Ureter (tissue), 1 donor: ENCODE measurements around the gene C1orf174. TPM values are rescaled to one million over a fixed set of nuclear protein-coding genes. Genes with fewer than 3 reads are reported as not detected.

Source experiments
- DNase-seq: peaks from one replicate; pipeline ENCODE4 v3.0.0-alpha.2; 2020; ENCODE audit warnings: low spot score
- total RNA-seq: library from RNA; stranded (reverse); gene quantifications from one replicate; pipeline ENCODE4 v1.2.4, GENCODE V29; 2023
- donor health status: DM: yes; HTN: yes; CAD: no.

C1orf174 gene
- total RNA-seq, 1 donor from 2014 or later: 23.2 TPM

DNA sequence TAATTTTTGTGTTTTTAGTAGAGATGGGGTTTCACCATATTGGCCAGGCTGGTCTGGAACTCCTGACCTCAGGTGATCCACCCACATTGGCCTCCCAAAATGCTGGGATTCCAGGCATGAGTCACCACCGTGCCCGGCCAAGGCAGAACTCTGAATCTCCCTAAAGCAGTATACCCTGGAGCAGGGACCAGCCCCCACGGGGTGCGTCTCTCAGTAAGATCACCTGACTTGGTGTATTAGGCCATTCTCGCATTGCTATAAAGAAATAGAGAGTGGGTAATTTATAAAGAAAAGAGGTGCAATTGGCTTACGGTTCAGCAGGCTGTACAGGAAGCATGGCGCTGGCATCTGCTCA, 28.6 kb downstream of the C1orf174 start:
- DNase-seq: no peak

DNA sequence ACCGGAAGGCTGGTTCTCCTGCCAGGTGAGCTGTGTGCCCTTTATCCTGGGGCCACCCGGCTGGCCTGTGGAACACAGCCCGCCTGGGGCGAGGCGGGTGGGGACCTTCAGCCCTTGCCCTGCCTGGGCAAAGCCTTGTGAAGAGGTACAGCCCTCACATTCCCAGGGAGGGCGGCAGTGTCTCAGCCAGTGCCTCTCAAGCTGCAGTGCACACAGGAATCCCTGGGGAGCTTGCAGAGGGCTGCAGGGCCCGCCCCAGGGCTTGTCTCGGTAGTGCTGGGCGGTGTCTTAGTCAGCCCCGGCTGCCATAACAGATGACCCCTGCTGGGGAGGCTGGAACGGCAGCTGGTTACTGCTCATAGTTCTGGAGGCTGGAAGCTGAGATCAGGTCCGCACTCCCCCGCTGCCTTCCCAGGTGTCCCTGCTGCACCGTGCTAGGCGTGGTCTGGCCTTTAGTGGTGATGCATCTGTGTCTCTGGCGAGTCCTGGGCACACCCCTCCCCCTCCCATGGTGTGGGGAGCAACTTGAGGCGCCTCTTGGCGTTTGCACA, 30.2 kb downstream of the C1orf174 start:
- no peak for DNase-seq

DNA sequence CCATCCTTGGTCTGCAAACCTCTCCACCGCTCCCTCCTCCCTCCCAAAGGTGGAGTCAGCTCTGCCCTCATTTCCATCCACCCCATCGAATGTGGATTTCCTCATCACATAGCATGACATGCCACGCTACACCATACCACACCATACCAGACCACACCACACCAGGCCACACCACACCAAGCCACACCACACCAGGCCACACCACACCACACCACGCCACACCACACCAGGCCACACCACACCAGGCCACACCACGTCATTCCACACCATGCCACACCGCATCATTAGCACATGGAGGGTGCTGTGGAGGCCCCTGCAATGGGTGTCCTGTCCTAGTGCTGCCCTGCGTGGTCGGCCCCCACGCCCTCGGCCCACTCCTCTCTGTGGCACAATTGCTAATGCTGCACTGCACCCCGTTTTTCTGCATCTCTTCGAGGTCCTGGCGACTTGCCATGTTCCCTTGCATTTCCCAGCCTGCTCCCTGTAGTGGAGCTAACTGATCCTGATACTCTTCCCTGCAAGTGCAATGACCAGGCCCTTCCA, 31.5 kb downstream of the C1orf174 start:
- DNase-seq: no peak

DNA sequence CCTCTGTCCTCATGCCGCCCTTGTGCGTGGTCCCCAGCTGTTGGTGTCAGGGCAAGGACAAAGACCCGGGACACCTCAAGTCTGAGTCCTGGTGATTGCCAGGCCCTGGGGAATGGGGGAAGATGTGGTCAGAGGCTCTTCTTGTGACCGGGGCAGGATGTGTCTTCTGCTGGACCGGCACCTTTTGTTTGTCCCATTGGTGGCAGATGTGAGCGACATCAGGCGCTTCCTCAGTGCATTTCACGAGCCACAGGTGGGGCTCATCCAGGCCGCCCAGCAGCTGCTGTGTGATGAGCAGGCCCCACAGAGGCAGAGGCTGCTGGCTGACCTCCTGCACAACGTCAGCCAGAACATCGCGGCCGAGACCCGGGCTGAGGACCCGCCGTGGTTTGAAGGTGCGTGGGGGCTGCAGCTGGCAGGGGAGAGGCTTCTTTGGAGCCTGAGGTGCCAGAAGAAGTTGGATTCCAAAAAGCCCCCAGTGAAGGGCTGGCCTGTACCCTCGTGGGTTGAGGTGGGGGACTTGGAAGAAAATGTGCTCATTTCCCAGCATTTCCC, 34.4 kb downstream of the C1orf174 start:
- DNase-seq: no peak

DNA sequence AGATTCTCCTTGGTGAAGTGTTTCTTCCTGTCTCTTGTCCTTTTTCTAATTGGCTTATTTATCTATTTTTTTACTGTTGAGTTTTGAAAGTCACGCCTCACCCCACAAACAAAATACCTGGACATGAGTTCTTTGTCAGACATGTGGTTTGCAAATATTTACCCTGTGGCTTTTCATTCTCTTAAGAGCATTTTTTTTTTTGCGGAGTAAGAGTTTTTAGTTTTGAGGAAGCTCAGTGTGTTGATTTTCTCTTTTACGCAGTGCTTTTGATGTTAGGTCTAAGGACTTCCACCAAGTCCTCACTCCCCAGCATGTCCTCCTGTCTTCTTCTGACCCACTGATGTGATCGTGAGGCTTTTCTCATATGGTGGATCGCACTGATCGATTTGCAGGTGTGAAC, 35.2 kb downstream of the C1orf174 start:
- DNase-seq: no peak

DNA sequence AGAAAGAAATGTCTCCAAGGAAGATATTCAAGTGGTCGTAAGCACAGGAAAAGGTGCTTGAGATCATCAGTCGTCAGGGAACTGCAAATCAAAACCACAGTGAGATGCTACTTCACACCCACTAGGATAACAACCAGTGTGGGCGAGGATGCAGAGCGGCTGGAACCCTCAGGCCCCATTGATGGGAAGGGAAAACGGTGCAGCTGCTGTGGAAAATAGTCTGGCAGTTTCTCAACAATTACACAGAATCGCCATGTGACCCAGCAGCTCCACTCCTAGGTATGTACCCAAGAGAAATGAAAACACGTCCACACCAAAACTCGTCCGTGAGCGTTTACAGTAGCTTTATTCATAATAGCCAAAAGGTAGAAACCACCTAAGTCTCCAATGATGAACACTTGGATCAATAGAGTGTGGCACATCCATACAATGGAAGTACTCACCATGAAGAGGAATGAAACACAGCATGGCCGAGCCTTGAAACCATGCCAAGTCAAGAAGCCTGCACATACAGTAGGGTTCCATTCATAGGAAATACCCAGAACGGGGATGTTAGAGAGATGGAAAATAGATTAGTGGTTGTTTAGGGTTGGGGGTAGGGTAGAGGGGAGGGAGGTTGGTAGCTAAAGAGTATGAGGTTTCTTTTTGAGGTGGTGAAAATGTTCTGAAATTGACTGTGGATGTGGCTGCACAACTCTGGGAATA, 36.7 kb downstream of the C1orf174 start:
- DNase-seq: no peak

DNA sequence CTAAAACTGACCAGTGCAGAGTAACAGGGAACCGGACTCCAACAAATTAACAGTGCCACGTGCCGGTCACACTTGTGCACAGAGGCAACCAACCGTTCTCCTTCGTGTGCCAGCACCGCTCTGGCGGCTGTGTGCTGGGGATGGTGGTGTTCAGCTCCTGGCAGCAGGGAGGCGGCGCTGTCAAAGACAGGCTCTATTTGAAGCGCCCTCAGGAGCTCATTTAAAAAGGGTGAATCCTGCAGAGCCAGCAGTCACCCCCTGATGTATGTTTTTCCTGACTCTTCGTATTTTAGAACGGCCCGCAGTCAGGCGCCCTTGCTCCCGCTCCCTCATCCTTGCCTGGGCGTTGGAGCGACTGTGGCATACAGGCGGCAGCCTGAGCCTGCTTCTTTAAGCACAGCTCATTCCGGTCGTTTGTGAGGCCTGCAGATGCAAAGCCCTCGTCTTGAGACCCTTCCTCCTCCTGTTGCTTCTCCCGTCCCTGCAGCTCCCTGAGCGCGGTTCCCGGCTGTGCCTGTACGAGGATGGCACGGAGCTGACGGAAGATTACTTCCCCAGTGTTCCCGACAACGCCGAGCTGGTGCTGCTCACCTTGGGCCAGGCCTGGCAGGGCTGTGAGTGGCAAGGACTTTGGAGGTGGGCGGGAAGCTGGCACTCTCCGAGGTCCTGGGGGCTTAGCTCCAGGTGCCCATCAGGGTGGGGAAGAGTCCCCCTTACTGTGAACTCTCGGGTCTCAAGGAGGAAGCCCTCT, 41.7 kb downstream of the C1orf174 start:
- no peak for DNase-seq

DNA sequence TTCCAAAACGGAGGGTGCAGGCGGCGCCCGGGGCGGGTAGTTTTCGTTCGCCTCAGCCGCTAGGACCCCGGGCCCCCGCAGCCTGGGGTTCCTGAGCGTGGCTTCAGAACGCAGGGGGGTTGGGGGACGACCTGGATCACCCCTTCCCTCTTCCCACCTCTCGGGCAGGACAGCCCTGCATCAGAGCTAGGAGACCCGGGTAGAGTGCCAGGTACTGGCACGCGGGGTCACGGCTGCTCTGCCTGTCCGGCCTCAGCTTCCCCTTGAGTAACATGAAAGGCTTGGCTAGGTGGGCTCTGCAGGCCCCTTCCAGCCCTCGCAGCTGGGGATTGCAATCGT, 42.3 kb downstream of the C1orf174 start:
- no peak for DNase-seq

DNA sequence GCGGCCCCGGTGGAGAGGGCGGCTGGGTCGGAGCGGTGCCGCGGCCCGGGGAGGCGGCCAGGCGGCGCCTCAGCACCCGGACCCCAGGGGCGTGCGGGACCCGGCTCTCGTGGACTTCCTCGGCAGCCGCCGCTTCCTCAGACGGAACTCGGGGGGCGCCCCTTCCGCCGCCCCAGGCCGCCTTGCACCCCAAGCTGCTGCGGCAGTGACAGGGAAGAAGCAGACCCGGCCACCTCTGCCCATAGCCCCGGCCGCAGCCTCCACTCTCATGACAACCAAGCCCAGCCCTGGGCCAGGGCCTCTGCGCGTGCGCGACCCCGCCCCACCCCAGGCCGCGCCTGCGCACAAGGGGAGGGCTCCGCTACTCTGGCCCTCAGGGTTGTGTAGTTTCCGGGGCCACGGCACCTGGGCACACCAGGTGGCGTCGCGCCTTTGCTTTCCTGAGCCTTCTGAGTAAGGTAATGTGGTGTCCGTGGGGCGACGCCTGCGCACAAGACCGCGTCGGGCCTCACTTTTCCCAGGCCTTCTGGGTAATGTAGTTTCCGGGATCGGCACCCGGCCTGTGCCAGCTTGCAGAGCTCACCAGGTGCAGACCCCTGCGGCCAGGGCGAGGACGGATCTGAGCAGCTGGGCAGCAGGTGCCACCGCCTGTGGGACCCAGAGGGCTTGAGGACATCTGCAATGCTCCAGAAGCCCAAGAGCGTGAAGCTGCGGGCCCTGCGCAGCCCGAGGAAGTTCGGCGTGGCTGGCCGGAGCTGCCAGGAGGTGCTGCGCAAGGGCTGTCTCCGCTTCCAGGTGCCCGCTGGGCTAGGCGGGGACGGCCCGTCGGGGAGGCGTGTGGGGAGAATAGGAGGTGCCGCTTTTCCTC, 42.9 kb downstream of the C1orf174 start, which contains the start of the genes CEP104 and DFFB:
CEP104 (minus strand) TSS at position 289 of the 868 bp plus-strand sequence. CDS start 4,804 bp downstream, outside the sequence.
DFFB (plus strand) TSS at position 554 of the 868 bp plus-strand sequence; CDS start at position 682, 128 bp downstream.
- DNase-seq: peak; percentile 96

DNA sequence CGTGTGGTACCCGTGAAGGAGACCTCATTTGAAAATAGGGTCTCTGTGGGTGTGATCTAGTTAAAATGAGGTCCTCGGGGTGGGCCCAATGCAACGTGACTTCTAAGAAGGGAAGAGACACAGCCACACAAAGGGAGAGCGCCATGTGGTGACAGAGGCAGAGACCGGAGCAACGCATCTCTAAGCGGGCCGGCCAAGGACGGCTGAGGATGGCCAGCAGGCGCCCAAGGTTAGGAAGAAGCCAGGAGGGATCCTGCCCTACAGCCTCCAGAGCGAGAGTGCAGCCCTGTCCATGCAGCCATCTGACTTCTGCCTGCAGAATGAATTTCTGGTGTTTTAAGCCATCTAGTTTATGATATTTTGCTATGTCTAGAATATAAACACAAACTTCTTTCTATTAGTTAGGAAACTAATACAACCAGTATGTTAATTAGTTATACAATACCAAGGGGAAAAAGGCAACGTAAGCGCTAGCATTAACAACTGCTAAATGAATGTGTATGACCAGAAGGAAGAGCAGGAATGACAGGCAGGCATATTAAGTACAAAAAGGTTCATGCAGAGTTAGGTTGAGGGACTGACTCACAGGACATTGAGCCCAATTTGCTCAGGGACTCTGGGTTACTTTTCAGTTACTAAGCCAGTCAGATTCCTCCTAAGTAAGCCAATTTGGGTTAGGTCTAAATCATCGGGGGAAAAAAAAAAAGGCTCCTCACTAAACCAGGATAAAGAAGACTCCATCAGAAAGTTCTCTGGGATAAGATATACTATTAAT, 47.2 kb downstream of the C1orf174 start:
- DNase-seq: no peak

DNA sequence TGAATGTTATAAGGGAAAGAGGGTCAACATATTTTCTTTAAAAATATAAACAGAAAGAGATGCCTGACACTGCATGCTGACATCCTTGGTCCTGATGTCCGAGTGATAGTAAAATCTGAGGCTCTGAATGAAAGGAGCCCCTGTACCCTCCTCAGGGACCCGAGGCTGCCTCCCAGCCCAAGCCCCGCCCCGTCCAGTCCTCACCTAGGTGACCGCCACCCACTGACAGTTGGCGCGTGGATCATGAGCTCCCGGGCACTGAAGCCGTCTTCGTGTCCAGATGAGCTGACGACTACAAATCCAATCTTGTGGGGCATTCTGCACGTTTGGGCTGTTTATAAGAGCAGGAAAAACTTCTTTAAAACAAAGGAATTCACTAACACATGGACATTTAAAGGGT, 48.0 kb downstream of the C1orf174 start:
- no peak for DNase-seq

DNA sequence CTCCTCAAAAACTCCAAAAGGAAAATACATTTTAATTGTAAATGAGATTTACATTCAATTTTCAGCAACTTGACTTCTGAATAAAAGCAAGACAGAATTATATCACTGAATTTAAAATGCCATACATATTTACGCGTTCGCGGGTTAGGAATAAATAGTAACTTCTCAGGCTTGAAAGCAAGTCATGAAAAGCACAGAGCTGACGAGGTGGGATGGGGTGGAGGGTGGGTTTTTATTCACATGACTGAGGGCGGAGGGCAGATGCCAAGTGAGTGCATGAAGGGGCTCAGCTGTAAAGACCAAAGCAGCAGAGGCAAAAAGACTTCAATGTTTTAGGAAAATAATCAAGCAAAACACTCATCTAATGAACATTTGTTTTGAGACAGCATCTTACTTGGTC, 48.8 kb downstream of the C1orf174 start:
- DNase-seq: no peak

DNA sequence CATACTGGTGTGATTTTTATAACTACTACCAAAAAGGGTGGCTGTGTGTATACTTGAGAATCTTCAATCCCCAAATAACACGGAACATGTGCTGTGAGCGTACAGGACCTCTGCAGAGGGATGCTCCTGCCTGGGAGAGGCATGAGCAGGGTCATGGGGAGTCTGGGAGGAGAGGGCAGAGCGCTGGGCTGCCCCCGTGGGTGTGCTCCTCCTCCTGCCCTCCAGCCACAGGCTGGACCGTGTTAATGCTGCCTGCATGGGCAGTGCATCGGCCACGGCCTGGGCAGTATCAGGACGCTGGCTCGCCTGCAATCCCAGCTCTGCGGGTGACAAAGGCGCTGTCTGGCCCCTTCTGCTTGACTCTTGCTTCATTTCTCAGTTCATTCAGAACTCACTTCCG, 49.2 kb downstream of the C1orf174 start:
- no peak for DNase-seq

DNA sequence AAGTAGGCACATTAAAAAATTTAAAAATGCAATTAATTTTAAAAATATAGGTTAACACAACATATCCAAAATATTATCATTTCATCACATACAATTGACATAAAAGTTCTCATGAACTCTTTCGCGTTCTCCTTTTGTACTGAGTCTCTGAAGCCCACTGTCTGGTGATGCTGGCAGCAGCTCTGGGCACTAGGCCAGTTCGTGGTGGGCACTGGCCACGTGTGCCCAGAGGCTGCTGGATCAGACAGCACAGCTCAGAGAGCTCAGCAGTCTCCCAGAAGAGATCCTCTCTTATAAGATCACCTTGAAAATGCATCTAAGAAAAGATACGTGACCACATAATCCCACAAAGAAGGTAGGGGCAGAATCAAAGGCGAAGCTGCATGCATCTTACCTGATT, 53.0 kb downstream of the C1orf174 start:
- DNase-seq: no peak

DNA sequence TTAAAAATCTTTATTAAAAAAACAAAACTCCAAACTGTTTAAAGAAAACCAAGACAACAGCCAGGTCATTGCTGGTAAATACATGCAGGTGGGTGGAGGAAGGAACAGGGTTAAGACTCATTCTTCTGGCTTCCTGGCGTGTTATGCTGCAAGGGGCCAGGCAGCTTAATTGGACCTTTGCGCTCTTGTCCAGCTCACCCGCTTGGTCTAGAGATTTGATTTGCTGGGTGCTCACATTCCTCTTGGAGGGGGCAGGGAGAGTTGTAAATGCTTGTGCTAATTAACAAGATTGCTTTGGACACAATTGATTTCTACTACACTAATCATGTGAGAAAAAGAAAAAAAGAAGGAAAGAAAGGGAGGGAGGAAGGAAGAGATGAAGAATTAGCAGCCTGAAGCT, 53.5 kb downstream of the C1orf174 start:
- DNase-seq: no peak

DNA sequence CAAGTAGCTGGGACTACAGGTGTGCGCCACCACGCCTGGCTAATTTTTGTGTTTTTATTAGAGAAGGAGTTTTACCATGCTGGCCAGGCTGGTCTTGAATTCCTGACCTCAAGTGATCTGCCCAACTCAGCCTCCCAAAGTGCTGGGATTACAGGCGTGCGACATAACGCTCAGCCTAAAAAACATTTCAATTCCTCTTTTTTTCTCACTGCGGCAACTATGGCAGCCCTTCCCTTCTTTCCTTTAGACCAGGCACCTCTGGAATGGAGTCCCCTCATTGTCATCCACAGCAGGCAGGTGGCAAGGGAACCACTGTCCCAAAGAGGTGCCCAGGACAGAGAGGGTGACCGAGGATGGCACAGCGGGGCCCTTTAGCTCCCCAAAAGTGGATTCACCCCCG, 57.2 kb downstream of the C1orf174 start:
- DNase-seq: no peak

DNA sequence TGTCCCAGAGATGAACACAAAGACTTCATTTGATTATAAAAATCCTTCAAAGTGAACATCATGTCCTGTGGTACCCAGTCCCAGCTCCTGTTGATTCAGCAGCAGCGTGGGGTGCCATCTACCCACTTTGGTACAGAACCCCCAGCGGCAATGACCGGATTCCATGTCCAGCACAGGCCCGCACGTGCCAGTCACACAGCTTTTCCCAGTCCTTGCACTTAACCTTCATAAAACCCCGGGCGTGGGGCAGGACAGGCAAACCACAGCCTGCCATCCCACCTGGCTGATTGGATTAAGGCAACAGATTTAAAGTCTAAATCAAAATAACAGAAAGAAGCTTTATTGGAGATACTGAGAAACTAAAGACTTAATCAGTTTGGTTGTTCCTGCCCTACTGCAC, 58.6 kb downstream of the C1orf174 start:
- DNase-seq: no peak
